Measurements from ENCODE around the gene NRL.

- TF ChIP-seq CTCF (IDR thresholded peaks at IDR 0.05 in 2 of 3, conservative IDR thresholded peaks at IDR 0.05 in 1 of 3; ENCODE audit: borderline replicate concordance in 1 of 3, insufficient read depth in 1 of 3, low read depth in 2 of 3, low read length in 2 of 3) (no peak), ZNF274 (IDR thresholded peaks at IDR 0.05; ENCODE audit: low read depth, low read length) (no peak), RAD21 (IDR thresholded peaks at IDR 0.05; ENCODE audit: low read depth) (no peak), SP1 (IDR thresholded peaks at IDR 0.05; ENCODE audit: low read depth) (no peak), POLR2A (IDR thresholded peaks at IDR 0.05; ENCODE audit: borderline replicate concordance, extremely low read depth, insufficient read depth, insufficient read length) (peak; percentile 48), ZBTB33 (IDR thresholded peaks at IDR 0.05; ENCODE audit: extremely low read depth, insufficient replicate concordance, low read length) (no peak), YY1 (IDR thresholded peaks at IDR 0.05; ENCODE audit: extremely low read depth, insufficient replicate concordance, low read depth, low read length) (peak; percentile 42), EZH2phosphoT487 (IDR thresholded peaks at IDR 0.05; ENCODE audit: borderline replicate concordance) (no peak), POLR2AphosphoS5 (IDR thresholded peaks at IDR 0.05; ENCODE audit: low read depth, low read length) (peak; percentile 71; the same call in 1 of the 2 replicates), REST (IDR thresholded peaks at IDR 0.05; ENCODE audit: low read depth) (no peak), EZH2 (IDR thresholded peaks at IDR 0.05) (no peak), ZFX (IDR thresholded peaks at IDR 0.05) (no peak), CEBPB (IDR thresholded peaks at IDR 0.05; ENCODE audit: low read depth) (no peak)
Observed at GRCh38 chr14:24146453-24146977, 31.8 kb upstream of the NRL start, which contains the start of gene PSME2.

Data from HCT116 (cell line).